SK-N-MC (cell line): ENCODE results near the gene UBA6.

ENCODE experiments used
- DNase-seq: peaks from one replicate; pipeline ENCODE4 v3.0.0-alpha.2; 2011; ENCODE audit warnings: low read depth, low spot score
- H3K27ac ChIP-seq: fragments of 200-600 bp; sonication (generic); 2 replicates; pipeline ENCODE4 v1.5.1; 2016; ENCODE audit warnings: mixed run types
- H3K36me3 ChIP-seq: fragments of 200-600 bp; sonication (generic); 2 replicates; pipeline ENCODE4 v1.6.1; 2017; ENCODE audit warnings: antibody characterized with exemption, low read length, mixed read lengths; ENCODE audit not compliant: insufficient read depth
- H3K4me3 ChIP-seq: fragments of 200-600 bp; sonication (generic); 2 replicates; pipeline ENCODE4 v1.5.1; 2016
- H3K9ac ChIP-seq: fragments of 200-600 bp; sonication (generic); 2 replicates; pipeline ENCODE4 v1.8.0; 2017; ENCODE audit warnings: mixed run types, mixed read lengths; ENCODE audit not compliant: insufficient read length
- H3K9me3 ChIP-seq: fragments of 200-600 bp; sonication (generic); 2 replicates; pipeline ENCODE4 v1.6.1; 2017; ENCODE audit warnings: low read depth, mild to moderate bottlenecking, antibody characterized with exemption, low read length, moderate library complexity, mixed read lengths
- EZH2 ChIP-seq: fragments of 200-600 bp; sonication (generic); IDR thresholded peaks from one replicate; pipeline ENCODE4 v1.6.1; 2017; ENCODE audit warnings: antibody characterized with exemption
- FOXP2 ChIP-seq: optimal IDR thresholded peaks from 2 replicates; pipeline ENCODE3; 2011; ENCODE audit warnings: mild to moderate bottlenecking, moderate library complexity; ENCODE audit not compliant: insufficient read depth; ENCODE audit errors: extremely low read length, control extremely low read depth
- POLR2AphosphoS5 ChIP-seq: IDR thresholded peaks from 2 replicates; pipeline ENCODE4 v1.6.1; 2012; ENCODE audit warnings: mild to moderate bottlenecking, low read depth, low read length, borderline replicate concordance

UBA6 gene

GRCh38 chr4:67687636-67688035 lies 13.3 kb downstream of the UBA6 start:
- DNase-seq, result no peak
- H3K27ac ChIP-seq, result no peak overlapping the region
- H3K9ac ChIP-seq, result no peak overlapping the region
- TF ChIP-seq EZH2, result no peak
- TF ChIP-seq FOXP2, result no peak
- TF ChIP-seq POLR2AphosphoS5, result no peak
- no peak overlapping the region for H3K4me3 ChIP-seq
- 0 out of 2 replicates have a peak, but pooled peaks cover 2% of the 10 kb centered on the region for H3K9me3 ChIP-seq
- peaks cover 48% of the 10 kb centered on the region for H3K36me3 ChIP-seq

- peaks cover 41% of the 10 kb centered on the region for H3K36me3 ChIP-seq
- no peak for TF ChIP-seq FOXP2
- no peak for TF ChIP-seq POLR2AphosphoS5
- no peak for TF ChIP-seq EZH2
- no peak overlapping the region for H3K27ac ChIP-seq
- H3K9me3 ChIP-seq, result no peaks in the 10 kb centered on the region
- no peak overlapping the region for H3K4me3 ChIP-seq
- no peak overlapping the region for H3K9ac ChIP-seq
- no peak for DNase-seq
Measured at GRCh38 chr4:67685532-67685859, 15.5 kb downstream of the UBA6 start.

DNA sequence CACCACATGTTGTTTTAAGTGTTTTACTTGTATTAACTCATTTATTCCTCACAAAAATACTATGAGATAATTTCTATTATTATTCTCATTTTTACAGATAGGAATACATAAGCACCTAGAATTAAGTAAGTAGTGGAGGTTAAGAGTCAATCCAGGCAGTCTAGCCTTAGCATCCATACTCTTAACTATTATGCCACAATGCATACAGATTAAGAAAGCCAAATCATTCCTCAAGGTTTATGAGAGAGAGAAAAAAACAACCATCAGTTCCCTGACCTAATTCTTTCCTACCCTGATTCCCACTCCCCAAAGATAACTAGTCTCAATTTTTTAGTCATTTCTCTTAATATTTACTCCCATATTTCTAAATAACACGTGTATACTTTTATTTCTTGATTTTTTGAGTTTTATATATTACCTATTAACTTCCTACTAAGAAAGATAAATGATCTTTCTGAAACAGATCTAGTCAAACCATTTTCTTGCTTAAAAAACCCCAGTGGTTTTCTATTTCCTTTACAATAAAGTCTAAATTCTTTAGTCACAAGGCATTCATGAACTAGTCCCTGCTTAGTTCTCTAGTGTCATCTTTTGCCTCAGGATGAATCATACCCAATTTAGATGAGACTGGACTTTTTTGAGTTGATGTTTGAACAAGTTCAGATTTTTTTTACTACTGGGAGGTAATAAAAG lies 16.0 kb downstream of the UBA6 start:
- Histone ChIP-seq H3K27ac (no peak overlapping the region), H3K9ac (no peak overlapping the region), H3K36me3 (peaks cover 41% of the 10 kb centered on the region), H3K9me3 (no peaks in the 10 kb centered on the region), H3K4me3 (no peak overlapping the region)
- TF ChIP-seq FOXP2 (no peak), EZH2 (no peak), POLR2AphosphoS5 (no peak)
- no peak for DNase-seq

GRCh38 chr4:67682266-67682665 lies 18.7 kb downstream of the UBA6 start:
- Histone ChIP-seq H3K27ac (no peak overlapping the region), H3K4me3 (no peak overlapping the region), H3K9me3 (no peaks in the 10 kb centered on the region), H3K36me3 (peaks cover 47% of the 10 kb centered on the region), H3K9ac (no peak overlapping the region)
- no peak for DNase-seq
- TF ChIP-seq POLR2AphosphoS5 (no peak), FOXP2 (no peak), EZH2 (no peak)

GRCh38 chr4:67680581-67681222 lies 20.3 kb downstream of the UBA6 start:
- Histone ChIP-seq H3K27ac (no peak overlapping the region), H3K9ac (no peak overlapping the region), H3K4me3 (no peak overlapping the region), H3K9me3 (no peaks in the 10 kb centered on the region), H3K36me3 (peaks cover 55% of the 10 kb centered on the region)
- TF ChIP-seq FOXP2 (no peak), EZH2 (no peak), POLR2AphosphoS5 (no peak)
- no peak for DNase-seq

DNA sequence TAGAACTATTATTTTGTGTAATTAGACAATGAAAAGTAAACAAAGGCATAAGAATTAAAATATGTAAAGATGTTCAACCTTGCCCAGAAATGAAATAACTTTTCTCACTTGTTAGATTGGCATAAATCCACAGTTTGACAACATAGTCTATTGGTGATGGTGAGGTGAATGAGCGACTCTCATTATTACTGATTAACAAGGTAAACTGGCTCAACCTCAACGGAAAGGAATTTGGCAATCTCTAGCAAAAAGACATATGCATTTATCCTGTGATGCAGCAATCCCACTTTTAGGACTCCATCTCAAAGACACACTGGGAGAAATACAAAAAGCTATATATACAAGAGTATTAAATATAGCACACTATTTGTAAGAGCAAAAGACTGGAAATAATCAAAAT lies 22.3 kb downstream of the UBA6 start:
- Histone ChIP-seq H3K9me3 (no peaks in the 10 kb centered on the region), H3K27ac (no peak overlapping the region), H3K9ac (no peak overlapping the region), H3K36me3 (peaks cover 70% of the 10 kb centered on the region), H3K4me3 (no peak overlapping the region)
- TF ChIP-seq EZH2 (no peak), FOXP2 (no peak), POLR2AphosphoS5 (no peak)
- DNase-seq, result no peak

DNA sequence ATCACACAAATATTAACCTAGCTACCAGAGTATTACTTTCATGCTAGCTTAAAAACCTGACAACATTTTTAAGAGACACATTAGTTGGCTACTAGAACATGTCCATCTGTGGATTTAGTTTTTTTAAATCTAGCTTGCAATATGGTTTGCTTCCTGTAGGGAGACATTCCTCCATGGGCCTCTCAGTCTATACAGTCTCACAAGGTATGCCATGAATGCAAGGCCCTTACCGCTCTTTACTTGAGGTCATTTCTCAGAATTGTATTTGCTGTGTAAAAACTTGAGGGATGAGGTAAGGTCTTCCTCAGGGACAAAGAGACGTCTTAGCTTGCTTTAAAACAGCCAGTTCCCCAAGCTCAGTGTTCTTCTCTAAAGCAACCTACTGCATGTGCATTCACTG lies 26.9 kb downstream of the UBA6 start:
- Histone ChIP-seq H3K9ac (no peak overlapping the region), H3K27ac (no peak overlapping the region), H3K36me3 (peaks cover 68% of the 10 kb centered on the region), H3K4me3 (no peak overlapping the region), H3K9me3 (no peaks in the 10 kb centered on the region)
- DNase-seq, result no peak
- TF ChIP-seq FOXP2 (no peak), EZH2 (no peak), POLR2AphosphoS5 (no peak)

- Histone ChIP-seq H3K9ac (no peak overlapping the region), H3K36me3 (peaks cover 62% of the 10 kb centered on the region), H3K4me3 (no peak overlapping the region), H3K27ac (no peak overlapping the region), H3K9me3 (no peaks in the 10 kb centered on the region)
- no peak for DNase-seq
- TF ChIP-seq POLR2AphosphoS5 (no peak), FOXP2 (no peak), EZH2 (no peak)
Measured at GRCh38 chr4:67668315-67668714, 32.6 kb downstream of the UBA6 start.

GRCh38 chr4:67660418-67660817 lies 40.5 kb downstream of the UBA6 start:
- peaks cover 70% of the 10 kb centered on the region for H3K36me3 ChIP-seq
- no peak for DNase-seq
- no peak overlapping the region for H3K27ac ChIP-seq
- TF ChIP-seq POLR2AphosphoS5 (no peak), EZH2 (no peak), FOXP2 (no peak)
- no peak overlapping the region for H3K9ac ChIP-seq
- no peak overlapping the region for H3K4me3 ChIP-seq
- H3K9me3 ChIP-seq, result peaks cover 8% of the 10 kb centered on the region; the same call in 1 of the 2 replicates
